ENCODE measurements around the gene APOB. TPM values are rescaled to one million over a fixed set of nuclear protein-coding genes. Genes with fewer than 3 reads are reported as not detected.

Gene APOB
- polyA plus RNA-seq, 6 donors from 2014 or later, result not detected

Other genes starting within 250 kb of the APOB start
- 10 to 100 TPM in 3 of 6 donors, 1 to 10 TPM in 3; 7.2 to 12.8 (median 9.9) TPM for gene LDAH, start 221.0 kb downstream of the APOB start, polyA plus RNA-seq (ENCODE audit: low read depth in 6 of 6)
- gene TDRD15, start 79.9 kb upstream of the APOB start, polyA plus RNA-seq (ENCODE audit: low read depth in 6 of 6), result under 1 TPM in 2 of 6 donors, not detected in 4; 0.07 to 0.09 TPM